Testis (tissue), 3 donors: Measurements from ENCODE around the gene CERK. TPM values are rescaled to one million over a fixed set of nuclear protein-coding genes. Genes with fewer than 3 reads are reported as not detected.

Experiments used
- DNase-seq: peaks from one replicate; pipeline ENCODE4 v3.0.0-alpha.2; 2019
- H3K27ac ChIP-seq, 2 donors: fragments of 200-600 bp; sonication (generic); one replicate each; pipeline ENCODE4 v1.5.1; 2019
- H3K27me3 ChIP-seq: fragments of 200-600 bp; sonication (generic); one replicate; pipeline ENCODE4 v1.5.1; 2019
- H3K36me3 ChIP-seq: fragments of 200-600 bp; sonication (generic); one replicate; pipeline ENCODE4 v1.5.1; 2017; ENCODE audit warnings: low read depth; ENCODE audit errors: missing control alignments
- H3K4me1 ChIP-seq: fragments of 200-600 bp; sonication (generic); one replicate; pipeline ENCODE4 v1.5.1; 2019
- H3K4me3 ChIP-seq, 2 donors: fragments of 200-600 bp; sonication (generic); one replicate each; pipeline ENCODE4 v1.5.1; 2017 to 2019
- H3K9me3 ChIP-seq: fragments of 200-600 bp; sonication (generic); one replicate; pipeline ENCODE4 v1.5.1; 2017
- POLR2A ChIP-seq: fragments of 450-650 bp; IDR thresholded peaks from one replicate; pipeline ENCODE4 v1.6.1; 2017; ENCODE audit warnings: antibody characterized with exemption, mild to moderate bottlenecking, moderate library complexity
- WGBS, 2 donors: methylation state at CpG; one replicate each; pipeline ENCODE4 v1.1.5; 2018; 5-methylcytosine and 5-hydroxymethylcytosine counted together
- intact Hi-C: fragments of 100-400 bp; cut with DNase I; formaldehyde crosslinking; loops from one replicate; pipeline ENCODE4 v1.15.1; 2023; ENCODE audit warnings: low total_unique reads
- polyA plus RNA-seq: library from polyadenylated mRNA; stranded (reverse); fragments of 350-450 nt; fragmentation: Illumina TruSeq; extraction: RNeasy Lipid Tissue Mini Kit (QIAGEN cat#74804); gene quantifications from one replicate; pipeline ENCODE4 v1.2.3, GENCODE V29; 2014; ENCODE audit warnings: low read depth, low replicate concordance; ENCODE audit not compliant: insufficient read depth
- total RNA-seq, 2 donors: library from RNA; depleted of rRNA; stranded (reverse); fragments of >200 nt; gene quantifications; one replicate each; pipeline ENCODE4 v1.2.3, GENCODE V29; 2016
- TF ChIP-seq, protein P1 (sequence below), 3 experiments: fragments of 450-650 bp in 2 of 3; fragments of 200-600 bp in 1 of 3; sonication (generic) in 1 of 3; IDR thresholded peaks; one replicate each; pipeline ENCODE4 v1.5.1; 2016 to 2019; ENCODE audit warnings: antibody characterized with exemption in 3 of 3, mild to moderate bottlenecking in 2 of 3, moderate library complexity in 1 of 3

The CERK gene
- total and polyA plus RNA-seq, 3 donors from 2014 or later: 14.0 to 21.3 (median 17.0) TPM

DNA sequence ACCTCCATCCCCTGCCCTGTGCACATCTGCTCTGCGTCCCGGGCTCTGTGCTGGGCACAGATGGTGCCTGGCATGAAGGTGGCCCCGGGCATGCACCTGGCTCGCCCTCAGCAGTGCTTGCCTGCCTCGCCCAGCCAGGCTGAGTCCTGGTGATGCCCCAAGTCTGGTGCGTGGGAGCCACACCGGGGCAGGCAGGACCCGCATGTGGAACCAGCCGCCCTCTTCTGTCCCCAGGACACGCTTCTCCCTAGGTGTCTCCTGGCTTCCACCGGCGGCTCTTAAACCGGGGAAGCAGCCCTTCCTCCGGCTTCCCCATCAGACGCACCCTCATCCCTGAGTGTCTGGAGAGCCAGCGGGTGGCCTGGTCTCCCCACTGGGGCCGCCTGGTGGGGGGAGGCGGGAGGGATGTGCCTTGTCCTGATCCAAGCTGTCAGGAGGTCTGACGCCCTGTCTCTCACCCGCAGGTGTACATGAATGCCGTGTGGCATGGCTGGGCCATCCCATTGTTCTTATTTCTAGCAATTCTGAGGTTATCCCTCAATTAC, 72.8 kb downstream of the CERK start:
- WGBS, 2 donors: 97 to 99% methylated on average over 18 to 19 of the region's 21 CpGs
- no peaks in the 10 kb centered on the region for H3K4me1 ChIP-seq
- H3K27me3 ChIP-seq: no peaks in the 10 kb centered on the region
- H3K4me3 ChIP-seq: no peak overlapping the region
- no peaks in the 10 kb centered on the region for H3K36me3 ChIP-seq
- no peak overlapping the region for H3K27ac ChIP-seq
- DNase-seq: no peak
- no peak for TF ChIP-seq POLR2A
- TF ChIP-seq, protein P1, sequence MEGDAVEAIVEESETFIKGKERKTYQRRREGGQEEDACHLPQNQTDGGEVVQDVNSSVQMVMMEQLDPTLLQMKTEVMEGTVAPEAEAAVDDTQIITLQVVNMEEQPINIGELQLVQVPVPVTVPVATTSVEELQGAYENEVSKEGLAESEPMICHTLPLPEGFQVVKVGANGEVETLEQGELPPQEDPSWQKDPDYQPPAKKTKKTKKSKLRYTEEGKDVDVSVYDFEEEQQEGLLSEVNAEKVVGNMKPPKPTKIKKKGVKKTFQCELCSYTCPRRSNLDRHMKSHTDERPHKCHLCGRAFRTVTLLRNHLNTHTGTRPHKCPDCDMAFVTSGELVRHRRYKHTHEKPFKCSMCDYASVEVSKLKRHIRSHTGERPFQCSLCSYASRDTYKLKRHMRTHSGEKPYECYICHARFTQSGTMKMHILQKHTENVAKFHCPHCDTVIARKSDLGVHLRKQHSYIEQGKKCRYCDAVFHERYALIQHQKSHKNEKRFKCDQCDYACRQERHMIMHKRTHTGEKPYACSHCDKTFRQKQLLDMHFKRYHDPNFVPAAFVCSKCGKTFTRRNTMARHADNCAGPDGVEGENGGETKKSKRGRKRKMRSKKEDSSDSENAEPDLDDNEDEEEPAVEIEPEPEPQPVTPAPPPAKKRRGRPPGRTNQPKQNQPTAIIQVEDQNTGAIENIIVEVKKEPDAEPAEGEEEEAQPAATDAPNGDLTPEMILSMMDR (IDR thresholded peaks at IDR 0.05): no peak
- H3K9me3 ChIP-seq: no peaks in the 10 kb centered on the region
- intact Hi-C loops: no loop called here

DNA sequence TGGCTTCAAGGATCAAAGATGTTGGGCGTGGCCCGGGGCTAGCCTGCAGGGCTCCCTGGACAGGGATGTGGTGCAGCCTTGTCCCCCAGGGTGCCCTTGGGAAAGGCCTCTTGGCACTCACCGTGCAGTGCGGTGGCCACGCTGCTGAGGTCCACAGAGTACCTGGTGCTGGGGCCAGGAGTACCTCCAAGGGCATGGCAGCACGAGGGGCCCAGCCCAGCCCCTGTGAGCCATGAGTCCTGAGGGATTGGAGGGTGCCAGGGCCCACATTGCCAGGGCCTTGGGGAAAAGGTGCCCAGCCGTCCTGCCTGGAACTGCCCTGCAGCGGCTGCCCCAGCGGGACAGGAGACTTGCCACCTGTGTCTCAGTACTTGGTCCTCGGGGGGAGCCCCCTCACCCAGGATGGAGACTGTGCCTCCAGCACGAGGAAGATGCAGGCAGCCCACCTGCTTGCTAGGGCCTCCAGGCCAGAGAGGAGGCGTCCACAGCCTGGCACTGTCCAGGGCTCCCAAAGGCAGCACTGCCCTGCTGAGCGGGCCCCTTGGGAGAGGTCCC, 73.7 kb downstream of the CERK start:
- DNase-seq: no peak
- TF ChIP-seq POLR2A: no peak
- TF ChIP-seq, protein P1 (IDR thresholded peaks at IDR 0.05): no peak
- Histone ChIP-seq H3K9me3 (no peaks in the 10 kb centered on the region), H3K4me1 (no peaks in the 10 kb centered on the region), H3K4me3 (no peak overlapping the region), H3K27me3 (no peaks in the 10 kb centered on the region), H3K36me3 (no peaks in the 10 kb centered on the region), H3K27ac (no peak overlapping the region)
- intact Hi-C loops: no loop called here
- WGBS, 2 donors: 93 to 100% methylated on average over 4 to 5 of the region's 13 CpGs

DNA sequence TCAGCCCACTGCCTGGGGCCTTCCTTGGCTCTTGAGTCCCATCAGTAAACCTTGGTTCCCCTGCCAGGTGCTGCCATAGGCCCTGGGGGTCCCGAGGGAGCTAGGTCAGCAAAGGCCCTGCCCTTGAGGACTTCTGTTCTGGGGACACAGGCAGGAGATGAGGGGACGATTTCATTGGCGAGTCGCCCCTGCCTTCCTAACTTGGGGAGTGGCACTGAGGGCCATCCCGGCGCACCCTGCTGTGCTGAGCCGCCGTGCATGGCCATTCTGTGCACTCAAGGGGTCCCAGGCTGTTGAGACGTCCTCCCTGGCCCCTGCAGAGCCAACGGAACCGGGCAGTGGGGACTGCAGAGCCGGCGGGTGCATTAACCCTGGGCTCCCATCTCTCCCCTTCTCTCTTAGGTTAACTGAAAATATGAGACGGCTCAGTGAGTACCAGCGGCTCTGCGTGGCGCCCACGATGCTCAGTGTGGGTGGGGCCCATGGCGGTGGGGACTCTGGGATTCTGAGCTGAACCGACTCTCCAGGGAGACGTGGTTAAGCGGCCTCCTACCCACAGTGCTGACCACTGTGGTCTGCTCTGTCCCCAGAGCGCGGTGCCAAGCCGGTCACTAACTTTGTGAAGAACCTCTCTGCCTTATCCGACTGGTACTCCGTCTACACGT, 74.5 kb downstream of the CERK start:
- WGBS, 2 donors: 93 to 94% methylated on average over 19 to 28 of the region's 28 CpGs
- no peak for DNase-seq
- Histone ChIP-seq H3K27ac (no peak overlapping the region), H3K4me3 (no peak overlapping the region), H3K36me3 (no peaks in the 10 kb centered on the region), H3K9me3 (no peaks in the 10 kb centered on the region), H3K27me3 (no peaks in the 10 kb centered on the region), H3K4me1 (no peaks in the 10 kb centered on the region)
- intact Hi-C loops: no loop called here
- TF ChIP-seq POLR2A: no peak
- TF ChIP-seq, protein P1 (IDR thresholded peaks at IDR 0.05): no peak

DNA sequence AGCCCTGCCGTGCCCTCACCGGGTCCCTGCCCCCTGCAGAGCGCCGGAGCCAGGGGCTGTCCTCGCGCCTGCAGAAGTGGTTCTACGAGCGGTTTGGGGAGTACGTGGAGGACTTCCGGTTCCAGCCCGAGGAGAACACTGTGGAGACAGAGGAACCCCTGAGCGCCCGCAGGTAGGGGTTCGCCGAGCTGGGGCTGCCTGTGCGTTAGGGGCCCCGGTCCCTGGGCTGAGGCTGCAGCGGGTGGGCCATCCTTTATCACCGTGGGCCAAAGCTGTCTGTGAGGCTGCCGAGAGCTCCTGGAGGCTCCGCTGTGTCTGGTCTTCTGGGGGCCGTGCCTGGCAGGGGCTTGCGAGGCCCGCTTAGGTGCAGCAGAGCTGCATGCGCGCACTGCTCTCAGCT, 75.1 kb downstream of the CERK start:
- Histone ChIP-seq H3K9me3 (no peaks in the 10 kb centered on the region), H3K27me3 (no peaks in the 10 kb centered on the region), H3K4me3 (no peak overlapping the region), H3K4me1 (no peaks in the 10 kb centered on the region), H3K36me3 (no peaks in the 10 kb centered on the region), H3K27ac (no peak overlapping the region)
- intact Hi-C loops: no loop called here
- DNase-seq: no peak
- no peak for TF ChIP-seq POLR2A
- TF ChIP-seq, protein P1 (IDR thresholded peaks at IDR 0.05): no peak
- WGBS, 2 donors: 93 to 96% methylated on average over 5 to 26 of the region's 26 CpGs
